Measurements from ENCODE around the gene KIF6.

KIF6 gene

DNA sequence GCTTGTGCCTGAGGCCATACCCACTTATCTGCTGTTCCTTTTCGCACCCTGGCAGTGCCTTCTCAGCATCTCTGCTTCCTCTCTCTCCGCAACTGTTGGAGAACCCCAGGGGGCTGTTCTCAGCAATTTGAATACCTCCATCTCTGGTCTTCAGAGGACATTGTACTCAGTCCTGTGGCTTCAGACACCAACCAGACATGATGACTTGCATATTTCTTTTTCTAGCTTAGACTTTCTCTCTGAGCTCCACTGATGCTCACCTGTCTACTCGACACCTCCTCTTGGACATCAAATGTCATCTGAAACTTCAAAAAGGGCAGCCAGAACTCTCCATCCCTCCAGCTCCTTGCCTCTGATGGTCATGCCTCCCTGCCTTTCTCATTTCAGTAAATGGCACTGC, 383.9 kb downstream of the KIF6 start:
- TF ChIP-seq, protein P1, sequence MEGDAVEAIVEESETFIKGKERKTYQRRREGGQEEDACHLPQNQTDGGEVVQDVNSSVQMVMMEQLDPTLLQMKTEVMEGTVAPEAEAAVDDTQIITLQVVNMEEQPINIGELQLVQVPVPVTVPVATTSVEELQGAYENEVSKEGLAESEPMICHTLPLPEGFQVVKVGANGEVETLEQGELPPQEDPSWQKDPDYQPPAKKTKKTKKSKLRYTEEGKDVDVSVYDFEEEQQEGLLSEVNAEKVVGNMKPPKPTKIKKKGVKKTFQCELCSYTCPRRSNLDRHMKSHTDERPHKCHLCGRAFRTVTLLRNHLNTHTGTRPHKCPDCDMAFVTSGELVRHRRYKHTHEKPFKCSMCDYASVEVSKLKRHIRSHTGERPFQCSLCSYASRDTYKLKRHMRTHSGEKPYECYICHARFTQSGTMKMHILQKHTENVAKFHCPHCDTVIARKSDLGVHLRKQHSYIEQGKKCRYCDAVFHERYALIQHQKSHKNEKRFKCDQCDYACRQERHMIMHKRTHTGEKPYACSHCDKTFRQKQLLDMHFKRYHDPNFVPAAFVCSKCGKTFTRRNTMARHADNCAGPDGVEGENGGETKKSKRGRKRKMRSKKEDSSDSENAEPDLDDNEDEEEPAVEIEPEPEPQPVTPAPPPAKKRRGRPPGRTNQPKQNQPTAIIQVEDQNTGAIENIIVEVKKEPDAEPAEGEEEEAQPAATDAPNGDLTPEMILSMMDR (conservative IDR thresholded peaks at IDR 0.05; ENCODE audit: low read depth, low read length), result no peak
- DNase-seq (ENCODE audit: low read depth), result no peak

GRCh38 chr6:39339868-39340550, 385.2 kb downstream of the KIF6 start:
- TF ChIP-seq, protein P1 (conservative IDR thresholded peaks at IDR 0.05; ENCODE audit: low read depth, low read length), result no peak
- DNase-seq (ENCODE audit: low read depth), result peak; percentile 9

More for the DNA sequence above, 383.9 kb downstream of the KIF6 start:
- no peak overlapping the region for H3K4me3 ChIP-seq (ENCODE audit: low read length)

DNA sequence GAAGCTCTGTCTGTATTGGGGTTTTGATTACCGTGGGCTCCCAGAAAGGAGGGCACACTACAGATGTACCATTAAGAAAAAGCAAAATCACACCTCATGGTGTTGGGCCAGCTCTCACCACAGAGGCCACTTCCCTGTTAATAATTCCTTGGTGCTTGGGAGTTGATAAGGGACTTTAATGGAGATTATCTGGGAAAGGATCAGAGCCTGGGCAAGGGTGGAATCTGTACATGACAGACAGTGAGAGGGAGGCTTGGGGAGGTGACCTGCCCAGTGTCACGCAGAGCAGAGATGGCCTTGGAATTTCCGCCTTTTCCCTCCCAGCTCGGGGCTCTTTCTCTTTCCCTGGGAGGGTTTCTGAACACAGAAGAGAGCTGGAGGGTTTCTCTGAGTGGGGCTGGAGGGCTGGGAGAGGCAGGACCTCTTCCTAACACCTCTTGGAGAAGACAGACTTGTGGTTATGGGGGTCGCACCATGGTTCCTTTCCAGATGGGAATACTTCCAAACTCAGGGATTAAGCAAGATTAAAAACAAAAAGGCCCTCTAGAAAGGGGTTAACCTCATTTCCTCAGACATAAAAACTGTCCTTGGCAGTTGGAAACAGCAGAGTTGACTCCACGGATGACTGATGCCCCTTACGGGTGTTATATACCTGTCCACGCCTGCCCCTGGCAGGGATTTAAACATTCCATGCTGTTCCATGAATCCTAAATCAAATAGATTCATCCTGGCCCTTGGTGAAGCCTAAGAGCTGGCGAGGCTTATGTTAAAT, 385.9 kb downstream of the KIF6 start:
- no peak for DNase-seq (ENCODE audit: low read depth)
- TF ChIP-seq, protein P1 (conservative IDR thresholded peaks at IDR 0.05; ENCODE audit: low read depth, low read length), result no peak
- H3K4me3 ChIP-seq (ENCODE audit: low read length), result no peak overlapping the region

More at GRCh38 chr6:39339868-39340550, 385.2 kb downstream of the KIF6 start:
- H3K4me3 ChIP-seq (ENCODE audit: low read length), result no peak overlapping the region

GRCh38 chr6:39338397-39338796, 386.8 kb downstream of the KIF6 start:
- TF ChIP-seq, protein P1 (conservative IDR thresholded peaks at IDR 0.05; ENCODE audit: low read depth, low read length), result no peak
- no peak overlapping the region for H3K4me3 ChIP-seq (ENCODE audit: low read length)
- DNase-seq (ENCODE audit: low read depth), result no peak

DNA sequence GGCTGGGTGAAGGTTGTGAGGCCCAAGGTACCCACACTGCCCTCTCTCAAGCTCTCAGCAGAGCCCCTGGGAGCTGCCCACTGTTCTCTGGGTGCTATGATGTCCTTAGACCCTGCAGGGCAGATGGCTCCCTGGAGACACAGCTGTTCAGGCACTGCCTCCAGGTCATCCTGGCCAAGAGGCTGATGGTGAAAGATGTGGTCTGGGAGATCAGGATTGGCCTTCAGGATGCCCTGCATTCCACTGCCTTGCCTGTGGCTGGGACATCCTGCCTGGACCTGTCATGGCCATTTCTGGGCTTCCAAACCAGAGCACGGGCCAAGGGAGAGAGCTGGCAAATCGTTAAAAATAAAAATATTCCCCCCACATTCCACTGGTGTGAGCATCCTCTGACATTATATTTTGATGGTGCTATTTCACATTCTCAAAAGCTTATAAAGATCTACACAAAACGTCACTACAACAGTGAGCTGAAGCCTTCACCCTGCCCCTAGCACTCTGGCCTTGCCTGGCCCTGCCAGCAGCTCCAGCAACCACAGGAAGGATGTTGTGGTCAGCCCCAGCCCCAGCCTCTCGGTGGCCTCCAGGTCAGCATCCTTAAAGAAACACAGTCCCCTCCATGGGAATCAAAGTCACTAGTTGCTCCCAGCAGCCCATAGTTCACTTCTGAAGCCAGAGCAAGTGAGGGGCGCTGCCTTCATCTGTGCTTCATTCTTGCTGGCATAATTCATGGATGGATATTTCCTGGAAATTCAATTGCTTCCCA, 389.2 kb downstream of the KIF6 start:
- TF ChIP-seq, protein P1 (conservative IDR thresholded peaks at IDR 0.05; ENCODE audit: low read depth, low read length), result no peak
- DNase-seq (ENCODE audit: low read depth), result no peak
- no peak overlapping the region for H3K4me3 ChIP-seq (ENCODE audit: low read length)

GRCh38 chr6:39333644-39334438, 391.4 kb downstream of the KIF6 start:
- no peak for DNase-seq (ENCODE audit: low read depth)
- TF ChIP-seq, protein P1 (conservative IDR thresholded peaks at IDR 0.05; ENCODE audit: low read depth, low read length), result no peak
- no peak overlapping the region for H3K4me3 ChIP-seq (ENCODE audit: low read length)
